Rectal smooth muscle tissue (tissue), 1 donor: ENCODE results near the gene SEMA6A.
"Not testable (repeated sequence)": the region's sequence is repeated elsewhere in the genome, so short reads cannot be mapped to it uniquely, and the experiment has no call there.

Experiments used
- H3K27ac ChIP-seq: one replicate; pipeline ENCODE4 v1.7.0; 2013; ENCODE audit warnings: low read depth, low read length, inconsistent platforms
- H3K27me3 ChIP-seq: one replicate; pipeline ENCODE4 v1.7.0; 2013; ENCODE audit warnings: low read length; ENCODE audit not compliant: control insufficient read depth, insufficient read depth
- H3K36me3 ChIP-seq: one replicate; pipeline ENCODE4 v1.7.0; 2013; ENCODE audit warnings: low read length; ENCODE audit not compliant: control insufficient read depth, insufficient read depth
- H3K4me1 ChIP-seq: one replicate; pipeline ENCODE4 v1.7.0; 2013; ENCODE audit warnings: low read length; ENCODE audit not compliant: control insufficient read depth, insufficient read depth
- H3K4me3 ChIP-seq: one replicate; pipeline ENCODE4 v1.7.0; 2013; ENCODE audit warnings: low read length
- H3K9ac ChIP-seq: one replicate; pipeline ENCODE4 v1.7.0; 2013; ENCODE audit warnings: low read length

Gene SEMA6A

GRCh38 chr5:116524051-116524904 is 50.3 kb downstream of the SEMA6A start:
- H3K4me1 ChIP-seq = peaks cover 26% of the 10 kb centered on the region
- no peak overlapping the region for H3K4me3 ChIP-seq
- no peaks in the 10 kb centered on the region for H3K36me3 ChIP-seq
- no peak overlapping the region for H3K9ac ChIP-seq
- no peaks in the 10 kb centered on the region for H3K27me3 ChIP-seq
- peak overlapping the region; percentile 4 for H3K27ac ChIP-seq

- H3K27ac ChIP-seq, H3K36me3 ChIP-seq, H3K4me3 ChIP-seq, H3K27me3 ChIP-seq, H3K9ac ChIP-seq: not testable (repeated sequence)
- peaks cover 28% of the 10 kb centered on the region for H3K4me1 ChIP-seq
Measured at GRCh38 chr5:116523182-116523581, 51.4 kb downstream of the SEMA6A start.

GRCh38 chr5:116522356-116523136 is 52.1 kb downstream of the SEMA6A start:
- no peak overlapping the region for H3K4me3 ChIP-seq
- H3K9ac ChIP-seq = no peak overlapping the region
- no peaks in the 10 kb centered on the region for H3K27me3 ChIP-seq
- peaks cover 28% of the 10 kb centered on the region for H3K4me1 ChIP-seq
- H3K27ac ChIP-seq = no peak overlapping the region
- no peaks in the 10 kb centered on the region for H3K36me3 ChIP-seq

- H3K27ac ChIP-seq = no peak overlapping the region
- no peak overlapping the region for H3K4me3 ChIP-seq
- no peak overlapping the region for H3K9ac ChIP-seq
- H3K36me3 ChIP-seq = no peaks in the 10 kb centered on the region
- peaks cover 28% of the 10 kb centered on the region for H3K4me1 ChIP-seq
- no peaks in the 10 kb centered on the region for H3K27me3 ChIP-seq
Measured at GRCh38 chr5:116521173-116521872, 53.3 kb downstream of the SEMA6A start.

GRCh38 chr5:116520771-116521170 is 53.9 kb downstream of the SEMA6A start:
- Histone ChIP-seq H3K9ac (no peak overlapping the region), H3K4me1 (peaks cover 33% of the 10 kb centered on the region)

GRCh38 chr5:116518423-116518822 is 56.2 kb downstream of the SEMA6A start:
- H3K4me3 ChIP-seq = no peak overlapping the region
- H3K4me1 ChIP-seq = peaks cover 25% of the 10 kb centered on the region
- no peak overlapping the region for H3K9ac ChIP-seq
- no peaks in the 10 kb centered on the region for H3K36me3 ChIP-seq
- H3K27ac ChIP-seq = no peak overlapping the region
- H3K27me3 ChIP-seq = no peaks in the 10 kb centered on the region

More at GRCh38 chr5:116520771-116521170, 53.9 kb downstream of the SEMA6A start:
- H3K27ac ChIP-seq = no peak overlapping the region
- no peaks in the 10 kb centered on the region for H3K27me3 ChIP-seq
- H3K4me3 ChIP-seq = no peak overlapping the region
- H3K36me3 ChIP-seq = no peaks in the 10 kb centered on the region

GRCh38 chr5:116517488-116517887 is 57.1 kb downstream of the SEMA6A start:
- peaks cover 19% of the 10 kb centered on the region for H3K4me1 ChIP-seq

GRCh38 chr5:116516021-116516420 is 58.6 kb downstream of the SEMA6A start:
- Histone ChIP-seq H3K27me3 (no peaks in the 10 kb centered on the region), H3K4me3 (no peak overlapping the region), H3K4me1 (peaks cover 11% of the 10 kb centered on the region), H3K27ac (no peak overlapping the region), H3K36me3 (no peaks in the 10 kb centered on the region), H3K9ac (no peak overlapping the region)

More at GRCh38 chr5:116517488-116517887, 57.1 kb downstream of the SEMA6A start:
- Histone ChIP-seq H3K27me3 (no peaks in the 10 kb centered on the region), H3K4me3 (no peak overlapping the region), H3K9ac (no peak overlapping the region), H3K27ac (no peak overlapping the region), H3K36me3 (no peaks in the 10 kb centered on the region)

- Histone ChIP-seq H3K36me3 (no peaks in the 10 kb centered on the region), H3K4me3 (no peak overlapping the region), H3K9ac (no peak overlapping the region), H3K27ac (no peak overlapping the region), H3K4me1 (peaks cover 11% of the 10 kb centered on the region), H3K27me3 (no peaks in the 10 kb centered on the region)
Measured at GRCh38 chr5:116514421-116514970, 60.1 kb downstream of the SEMA6A start.

- no peaks in the 10 kb centered on the region for H3K27me3 ChIP-seq
- H3K9ac ChIP-seq = no peak overlapping the region
- peaks cover 14% of the 10 kb centered on the region for H3K4me1 ChIP-seq
- H3K36me3 ChIP-seq = no peaks in the 10 kb centered on the region
- H3K4me3 ChIP-seq = no peak overlapping the region
- no peak overlapping the region for H3K27ac ChIP-seq
Measured at GRCh38 chr5:116510517-116510916, 64.1 kb downstream of the SEMA6A start.

- Histone ChIP-seq H3K27me3 (no peaks in the 10 kb centered on the region), H3K27ac (no peak overlapping the region), H3K36me3 (no peaks in the 10 kb centered on the region), H3K4me1 (peaks cover 13% of the 10 kb centered on the region), H3K4me3 (no peak overlapping the region), H3K9ac (no peak overlapping the region)
Measured at GRCh38 chr5:116509483-116510244, 65.0 kb downstream of the SEMA6A start.
